RWPE1 (cell line): ENCODE data around the gene SIRT7.
A peak's percentile ranks its signal among the peaks of the same experiment; 100 is the strongest.

Experiments
- CTCF ChIA-PET: fragments of 350-600 bp; sonication (Branson Sonifier 250); formaldehyde crosslinking; extraction: SDS; loops from one replicate; lab custom pipeline; 2021; lab: Yijun Ruan, JAX
- POLR2A ChIA-PET: fragments of 400-600 bp; formaldehyde crosslinking; extraction: SDS; loops from one replicate; lab custom pipeline; 2020; ENCODE audit warnings: antibody characterized with exemption; ENCODE audit not compliant: low non-redundant PET; lab: Yijun Ruan, JAX
- DNase-seq: peaks from one replicate; pipeline ENCODE4 v3.0.0; 2012; ENCODE audit warnings: low spot score
- H3K27ac ChIP-seq: fragments of 450-650 bp; 2 replicates; pipeline ENCODE4 v1.5.1; 2017
- CTCF ChIP-seq: fragments of 450-650 bp; conservative IDR thresholded peaks from 2 replicates; pipeline ENCODE4 v1.5.1; 2017; ENCODE audit warnings: low read depth, mild to moderate bottlenecking

Gene SIRT7

GRCh38 chr17:81927653-81928543 lies 9.9 kb upstream of the SIRT7 start, which contains the start of gene MAFG:
MAFG (minus strand) TSS chr17:81927735; CDS start chr17:81923185, 4,550 bp downstream.
- ChIA-PET CTCF (interaction anchor here (0.6 to 0.9 kb wide), 4 partner anchors 15 to 32 kb away, joined by 3 to 5 read pairs (median 3); no protein-coding TSS in a partner anchor), POLR2A (no interaction called here)
- DNase-seq: peak; percentile 92
- peak; percentile 59 for TF ChIP-seq CTCF
- H3K27ac ChIP-seq: peak within 1 kb of the TSS; percentile 98

GRCh38 chr17:81927152-81927652 lies 9.2 kb upstream of the SIRT7 start:
- no peak for DNase-seq
- ChIA-PET CTCF (interaction anchor here (0.6 to 1.3 kb wide), 2 partner anchors 32 to 103 kb away, joined by 3 read pairs; no protein-coding TSS in a partner anchor), POLR2A (interaction anchor here (1.2 kb wide), 1 partner anchor 10 kb away, joined by 3 read pairs; no protein-coding TSS in a partner anchor)
- TF ChIP-seq CTCF: no peak
- H3K27ac ChIP-seq: peak overlapping the region; percentile 98

GRCh38 chr17:81926451-81927151 lies 8.6 kb upstream of the SIRT7 start:
- peak; percentile 71 for DNase-seq
- H3K27ac ChIP-seq: peak overlapping the region; percentile 98
- TF ChIP-seq CTCF: no peak
- ChIA-PET POLR2A (interaction anchor here (1.2 kb wide), 1 partner anchor 10 kb away, joined by 3 read pairs; no protein-coding TSS in a partner anchor), CTCF (interaction anchor here (0.6 to 1.3 kb wide), 2 partner anchors 33 to 104 kb away, joined by 3 read pairs; no protein-coding TSS in a partner anchor)

- peak overlapping the region; percentile 98 for H3K27ac ChIP-seq
- ChIA-PET CTCF (interaction anchor here (0.6 to 1.3 kb wide), 2 partner anchors 12 to 104 kb away, joined by 3 read pairs; no protein-coding TSS in a partner anchor), POLR2A (no interaction called here)
- no peak for TF ChIP-seq CTCF
- DNase-seq: no peak
These were observed 8.0 kb upstream of the SIRT7 start for GRCh38 chr17:81925860-81926450.

GRCh38 chr17:81924557-81925532 lies 6.9 kb upstream of the SIRT7 start:
- TF ChIP-seq CTCF: no peak
- POLR2A ChIA-PET: interaction anchor here (0.6 kb wide), 1 partner anchor 15 kb away, joined by 3 read pairs; no protein-coding TSS in a partner anchor
- DNase-seq: no peak
- CTCF ChIA-PET: interaction anchor here (1.3 kb wide), 1 partner anchor 35 kb away, joined by 3 read pairs; no protein-coding TSS in a partner anchor
- H3K27ac ChIP-seq: peak overlapping the region; percentile 98
